ENCODE results near the gene ALDH4A1.
A peak's percentile ranks its signal among the peaks of the same experiment; 100 is the strongest.

The ALDH4A1 gene

DNA sequence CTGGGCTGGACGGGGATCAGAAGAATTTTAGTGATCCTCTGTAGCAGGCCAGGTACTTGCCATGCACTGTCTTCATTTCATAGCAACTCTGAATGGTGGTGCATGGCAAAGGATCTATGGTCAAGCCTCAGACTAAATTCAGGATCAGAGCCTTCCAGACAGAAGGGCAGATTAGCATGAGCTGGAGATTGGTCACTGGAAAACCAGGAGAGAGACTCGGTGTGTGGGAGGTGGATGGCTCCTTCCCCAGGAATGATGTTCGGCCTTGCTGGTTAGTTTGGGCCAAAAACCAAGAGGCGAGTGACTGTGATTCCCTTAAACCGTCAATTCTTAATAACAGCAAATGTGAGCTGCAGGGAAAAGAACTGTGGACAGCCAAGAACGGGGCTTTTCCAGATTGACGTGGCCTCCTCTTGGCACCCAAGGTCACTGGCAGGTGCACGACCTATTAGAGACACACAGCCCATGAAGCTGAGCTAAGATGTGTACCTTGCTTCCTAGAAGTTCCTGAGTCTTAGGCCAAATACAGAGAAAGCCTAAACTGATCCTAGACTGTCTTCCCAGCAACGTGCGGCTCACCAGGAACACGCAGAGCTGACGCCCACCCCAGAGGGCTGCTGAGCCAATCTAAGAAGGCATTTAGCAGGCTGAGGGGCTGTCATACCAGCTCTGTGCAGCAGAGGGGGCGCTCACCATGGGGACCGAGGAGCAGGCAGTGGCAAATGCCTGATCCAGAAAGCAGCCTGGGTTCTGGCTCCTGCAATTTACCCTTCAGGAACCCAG lies 18.5 kb downstream of the ALDH4A1 start:
- H3K9ac ChIP-seq (ENCODE audit: low read length) = no peak overlapping the region
- no peak overlapping the region for H2AK5ac ChIP-seq (ENCODE audit: low read length)
- no peak overlapping the region for H3K4ac ChIP-seq (ENCODE audit: low read depth, low read length)
- peaks cover 59 to 65% of the 10 kb centered on the region in 2 experiments for H3K36me3 ChIP-seq (ENCODE audit: control insufficient read depth in 1 of 2, insufficient read depth in 2 of 2, low read length in 2 of 2)
- H4K91ac ChIP-seq (ENCODE audit: low read depth, low read length) = no peak overlapping the region
- no peak overlapping the region for H3K27ac ChIP-seq (ENCODE audit: low read depth, low read length)
- no peak overlapping the region for H2AFZ ChIP-seq (ENCODE audit: insufficient read depth, low read length, poor library complexity)
- H3K79me1 ChIP-seq (ENCODE audit: low read length) = no peaks in the 10 kb centered on the region
- no peak overlapping the region for H3K4me3 ChIP-seq (ENCODE audit: low read depth, low read length)
- H4K8ac ChIP-seq (ENCODE audit: low read depth, low read length) = no peak overlapping the region
- no peak overlapping the region for H2BK12ac ChIP-seq (ENCODE audit: low read length)
- no peak overlapping the region for H4K12ac ChIP-seq (ENCODE audit: low read depth, low read length)
- no peak overlapping the region for H2BK5ac ChIP-seq (ENCODE audit: low read depth, low read length, poor library complexity)
- H2BK120ac ChIP-seq (ENCODE audit: insufficient read depth, low read length, poor library complexity) = no peak overlapping the region
- no CpG with 5 or more reads among the region's 14 CpGs for WGBS (ENCODE audit: extremely low coverage, insufficient coverage, insufficient read length)
- H3K79me2 ChIP-seq (ENCODE audit: control insufficient read depth, insufficient read depth, low read length, poor library complexity) = no peaks in the 10 kb centered on the region
- H3K14ac ChIP-seq (ENCODE audit: low read length) = no peak overlapping the region
- no peak overlapping the region for H3K4me2 ChIP-seq (ENCODE audit: low read length)
- no peaks in the 10 kb centered on the region for H3K27me3 ChIP-seq (ENCODE audit: insufficient read depth, low read length)
- DNase-seq = peak; percentile 62 to 85
- H3K18ac ChIP-seq (ENCODE audit: low read length) = no peak overlapping the region
- peaks cover 2% of the 10 kb centered on the region for H3K9me3 ChIP-seq (ENCODE audit: insufficient read depth, low read depth, low read length)
- H3K23ac ChIP-seq (ENCODE audit: low read length) = no peak overlapping the region
- peaks cover 4 to 6% of the 10 kb centered on the region in 2 experiments for H3K4me1 ChIP-seq (ENCODE audit: control insufficient read depth in 1 of 2, insufficient read depth in 2 of 2, low read length in 2 of 2)

DNA sequence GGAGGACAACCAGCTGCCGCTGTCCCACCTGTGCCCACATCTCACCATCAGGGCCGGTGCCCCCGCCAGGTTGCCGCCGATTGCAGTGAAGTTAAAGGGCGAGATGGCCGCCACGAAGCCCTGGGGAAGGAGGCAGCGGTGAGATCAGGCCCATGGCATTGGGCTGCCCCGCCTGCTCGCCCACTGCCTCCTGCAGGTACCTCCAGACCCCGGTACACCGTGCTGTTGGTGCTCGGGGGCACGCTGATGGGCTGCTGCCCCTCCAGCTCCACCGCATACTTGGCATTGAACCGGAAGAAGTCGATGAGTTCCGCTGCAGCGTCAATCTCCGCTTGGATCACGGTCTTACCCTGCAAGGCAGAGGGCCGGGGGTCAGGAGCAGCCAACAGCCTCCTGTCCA lies 19.3 kb downstream of the ALDH4A1 start:
- H3K14ac ChIP-seq (ENCODE audit: low read length) = no peak overlapping the region
- peaks cover 54 to 64% of the 10 kb centered on the region in 2 experiments for H3K36me3 ChIP-seq (ENCODE audit: control insufficient read depth in 1 of 2, insufficient read depth in 2 of 2, low read length in 2 of 2)
- no peaks in the 10 kb centered on the region for H3K79me1 ChIP-seq (ENCODE audit: low read length)
- no peaks in the 10 kb centered on the region for H3K27me3 ChIP-seq (ENCODE audit: insufficient read depth, low read length)
- no peaks in the 10 kb centered on the region for H3K79me2 ChIP-seq (ENCODE audit: control insufficient read depth, insufficient read depth, low read length, poor library complexity)
- H4K8ac ChIP-seq (ENCODE audit: low read depth, low read length) = no peak overlapping the region
- H2BK12ac ChIP-seq (ENCODE audit: low read length) = no peak overlapping the region
- no peak overlapping the region for H3K4me2 ChIP-seq (ENCODE audit: low read length)
- DNase-seq = no peak
- H3K23ac ChIP-seq (ENCODE audit: low read length) = no peak overlapping the region
- no peak overlapping the region for H4K12ac ChIP-seq (ENCODE audit: low read depth, low read length)
- no CpG with 5 or more reads among the region's 23 CpGs for WGBS (ENCODE audit: extremely low coverage, insufficient coverage, insufficient read length)
- peaks cover 2% of the 10 kb centered on the region for H3K9me3 ChIP-seq (ENCODE audit: insufficient read depth, low read depth, low read length)
- H3K27ac ChIP-seq (ENCODE audit: low read depth, low read length) = no peak overlapping the region
- no peak overlapping the region for H4K91ac ChIP-seq (ENCODE audit: low read depth, low read length)
- H3K18ac ChIP-seq (ENCODE audit: low read length) = no peak overlapping the region
- H3K4me1 ChIP-seq (ENCODE audit: control insufficient read depth in 1 of 2, insufficient read depth in 2 of 2, low read length in 2 of 2) = peaks cover 4 to 6% of the 10 kb centered on the region in 2 experiments
- no peak overlapping the region for H3K4ac ChIP-seq (ENCODE audit: low read depth, low read length)
- no peak overlapping the region for H2BK5ac ChIP-seq (ENCODE audit: low read depth, low read length, poor library complexity)
- H3K4me3 ChIP-seq (ENCODE audit: low read depth, low read length) = no peak overlapping the region
- no peak overlapping the region for H3K9ac ChIP-seq (ENCODE audit: low read length)
- no peak overlapping the region for H2AK5ac ChIP-seq (ENCODE audit: low read length)
- no peak overlapping the region for H2BK120ac ChIP-seq (ENCODE audit: insufficient read depth, low read length, poor library complexity)
- no peak overlapping the region for H2AFZ ChIP-seq (ENCODE audit: insufficient read depth, low read length, poor library complexity)

DNA sequence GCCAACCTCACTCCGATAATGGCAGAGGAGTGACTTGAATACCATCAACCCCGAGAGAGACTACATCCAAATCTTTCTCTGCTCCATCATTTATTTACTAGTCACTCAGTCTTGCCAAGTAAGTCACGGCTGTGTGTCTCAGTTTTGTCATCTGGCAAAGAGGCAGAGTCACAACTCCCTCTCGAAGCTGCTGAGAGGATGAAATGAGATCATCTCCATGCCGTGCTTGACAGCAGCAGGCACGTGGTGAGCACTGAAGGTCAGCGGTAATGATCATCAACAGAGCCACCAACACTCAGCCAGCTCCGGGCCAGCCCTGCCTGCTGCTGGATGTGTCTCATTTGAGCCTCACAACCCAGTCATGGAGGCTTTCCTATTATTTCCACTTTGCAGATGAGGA lies 19.9 kb downstream of the ALDH4A1 start:
- Histone ChIP-seq H3K9ac (ENCODE audit: low read length) (no peak overlapping the region), H3K4ac (ENCODE audit: low read depth, low read length) (no peak overlapping the region), H3K36me3 (ENCODE audit: control insufficient read depth in 1 of 2, insufficient read depth in 2 of 2, low read length in 2 of 2) (peaks cover 58% of the 10 kb centered on the region in 2 experiments), H4K91ac (ENCODE audit: low read depth, low read length) (no peak overlapping the region), H4K12ac (ENCODE audit: low read depth, low read length) (no peak overlapping the region), H2AK5ac (ENCODE audit: low read length) (no peak overlapping the region), H3K4me1 (ENCODE audit: control insufficient read depth in 1 of 2, insufficient read depth in 2 of 2, low read length in 2 of 2) (peaks cover 4 to 6% of the 10 kb centered on the region in 2 experiments), H3K79me1 (ENCODE audit: low read length) (no peaks in the 10 kb centered on the region), H3K79me2 (ENCODE audit: control insufficient read depth, insufficient read depth, low read length, poor library complexity) (no peaks in the 10 kb centered on the region), H4K8ac (ENCODE audit: low read depth, low read length) (no peak overlapping the region), H3K27me3 (ENCODE audit: insufficient read depth, low read length) (no peaks in the 10 kb centered on the region), H3K4me2 (ENCODE audit: low read length) (no peak overlapping the region), H3K23ac (ENCODE audit: low read length) (no peak overlapping the region), H2BK120ac (ENCODE audit: insufficient read depth, low read length, poor library complexity) (no peak overlapping the region), H2AFZ (ENCODE audit: insufficient read depth, low read length, poor library complexity) (no peak overlapping the region), H3K14ac (ENCODE audit: low read length) (no peak overlapping the region), H2BK12ac (ENCODE audit: low read length) (no peak overlapping the region), H3K27ac (ENCODE audit: low read depth, low read length) (no peak overlapping the region), H3K9me3 (ENCODE audit: insufficient read depth, low read depth, low read length) (peaks cover 2% of the 10 kb centered on the region), H3K4me3 (ENCODE audit: low read depth, low read length) (no peak overlapping the region), H3K18ac (ENCODE audit: low read length) (no peak overlapping the region), H2BK5ac (ENCODE audit: low read depth, low read length, poor library complexity) (no peak overlapping the region)
- DNase-seq = no peak
- WGBS (ENCODE audit: extremely low coverage, insufficient coverage, insufficient read length) = no CpG with 5 or more reads among the region's 8 CpGs

DNA sequence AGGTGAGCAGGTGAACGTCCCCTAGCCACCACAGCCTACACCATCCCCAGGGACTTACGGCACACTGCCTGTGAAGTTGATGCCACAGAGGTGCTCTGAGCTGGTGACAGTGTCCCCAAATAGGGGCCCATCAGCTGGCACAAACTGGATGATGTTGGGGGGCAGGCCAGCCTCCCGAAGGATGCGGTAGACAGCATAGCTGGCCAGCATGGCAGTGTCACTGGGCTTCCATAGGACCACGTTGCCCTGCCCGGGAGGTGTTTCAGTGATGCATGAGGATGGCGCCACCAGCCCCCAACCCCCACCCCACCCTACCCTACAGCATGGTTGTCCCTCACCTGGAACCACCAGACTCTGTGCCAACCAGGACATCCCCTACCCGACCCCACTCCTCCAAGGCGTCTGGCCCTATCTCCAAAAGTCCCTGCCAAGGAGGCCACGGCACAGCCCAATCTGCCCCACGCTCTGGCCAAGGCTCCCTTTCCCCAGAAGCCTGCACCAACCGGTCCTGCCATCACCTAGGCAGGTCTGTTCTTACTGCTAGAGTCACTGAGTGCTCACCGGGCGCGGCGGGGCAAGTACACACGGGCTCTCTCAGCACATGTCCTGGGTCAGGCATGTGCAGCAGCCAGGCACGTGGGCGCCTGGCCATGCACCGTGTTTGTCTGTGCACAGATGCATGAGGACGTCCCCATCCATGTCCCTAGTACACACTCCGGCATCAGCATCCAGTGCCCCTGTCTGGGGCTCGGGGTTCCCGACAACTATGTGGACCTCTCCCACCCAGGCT lies 20.5 kb downstream of the ALDH4A1 start:
- Histone ChIP-seq H2AK5ac (ENCODE audit: low read length) (no peak overlapping the region), H3K27me3 (ENCODE audit: insufficient read depth, low read length) (no peaks in the 10 kb centered on the region), H4K8ac (ENCODE audit: low read depth, low read length) (no peak overlapping the region), H2AFZ (ENCODE audit: insufficient read depth, low read length, poor library complexity) (no peak overlapping the region), H2BK12ac (ENCODE audit: low read length) (no peak overlapping the region), H3K79me1 (ENCODE audit: low read length) (no peaks in the 10 kb centered on the region), H3K23ac (ENCODE audit: low read length) (no peak overlapping the region), H3K27ac (ENCODE audit: low read depth, low read length) (no peak overlapping the region), H3K79me2 (ENCODE audit: control insufficient read depth, insufficient read depth, low read length, poor library complexity) (no peaks in the 10 kb centered on the region), H2BK120ac (ENCODE audit: insufficient read depth, low read length, poor library complexity) (no peak overlapping the region), H3K9me3 (ENCODE audit: insufficient read depth, low read depth, low read length) (peaks cover 2% of the 10 kb centered on the region), H3K4me2 (ENCODE audit: low read length) (no peak overlapping the region), H3K4me1 (ENCODE audit: control insufficient read depth in 1 of 2, insufficient read depth in 2 of 2, low read length in 2 of 2) (peaks cover 4 to 6% of the 10 kb centered on the region in 2 experiments), H2BK5ac (ENCODE audit: low read depth, low read length, poor library complexity) (no peak overlapping the region), H3K4ac (ENCODE audit: low read depth, low read length) (no peak overlapping the region), H4K91ac (ENCODE audit: low read depth, low read length) (no peak overlapping the region), H3K18ac (ENCODE audit: low read length) (no peak overlapping the region), H3K36me3 (ENCODE audit: control insufficient read depth in 1 of 2, insufficient read depth in 2 of 2, low read length in 2 of 2) (peaks cover 60 to 63% of the 10 kb centered on the region in 2 experiments), H4K12ac (ENCODE audit: low read depth, low read length) (no peak overlapping the region), H3K9ac (ENCODE audit: low read length) (no peak overlapping the region), H3K14ac (ENCODE audit: low read length) (no peak overlapping the region), H3K4me3 (ENCODE audit: low read depth, low read length) (no peak overlapping the region)
- DNase-seq = no peak
- no CpG with 5 or more reads among the region's 24 CpGs for WGBS (ENCODE audit: extremely low coverage, insufficient coverage, insufficient read length)
